ENCODE data around the gene ZFHX3.

The ZFHX3 gene

DNA sequence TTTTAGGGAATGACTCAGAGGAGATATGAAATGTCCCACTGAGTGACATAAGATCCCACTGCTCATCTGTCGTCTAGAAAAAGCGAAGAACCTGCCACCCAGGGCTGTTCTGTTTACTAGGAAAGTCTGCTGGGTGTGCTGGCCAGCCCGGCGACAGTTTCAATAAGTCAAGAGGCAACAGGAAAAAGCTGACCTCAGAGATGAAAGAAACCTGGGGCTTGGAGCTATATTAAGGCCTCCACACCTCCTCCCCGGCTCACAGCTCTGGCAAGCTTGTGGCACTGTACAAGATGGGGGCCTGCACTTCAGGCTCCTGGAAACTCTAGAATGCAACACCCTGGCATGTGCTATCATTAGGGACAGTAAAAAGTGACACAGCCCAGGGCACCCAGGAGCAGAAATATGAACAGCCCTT lies 10.6 kb downstream of the ZFHX3 start:
- no peak for DNase-seq

DNA sequence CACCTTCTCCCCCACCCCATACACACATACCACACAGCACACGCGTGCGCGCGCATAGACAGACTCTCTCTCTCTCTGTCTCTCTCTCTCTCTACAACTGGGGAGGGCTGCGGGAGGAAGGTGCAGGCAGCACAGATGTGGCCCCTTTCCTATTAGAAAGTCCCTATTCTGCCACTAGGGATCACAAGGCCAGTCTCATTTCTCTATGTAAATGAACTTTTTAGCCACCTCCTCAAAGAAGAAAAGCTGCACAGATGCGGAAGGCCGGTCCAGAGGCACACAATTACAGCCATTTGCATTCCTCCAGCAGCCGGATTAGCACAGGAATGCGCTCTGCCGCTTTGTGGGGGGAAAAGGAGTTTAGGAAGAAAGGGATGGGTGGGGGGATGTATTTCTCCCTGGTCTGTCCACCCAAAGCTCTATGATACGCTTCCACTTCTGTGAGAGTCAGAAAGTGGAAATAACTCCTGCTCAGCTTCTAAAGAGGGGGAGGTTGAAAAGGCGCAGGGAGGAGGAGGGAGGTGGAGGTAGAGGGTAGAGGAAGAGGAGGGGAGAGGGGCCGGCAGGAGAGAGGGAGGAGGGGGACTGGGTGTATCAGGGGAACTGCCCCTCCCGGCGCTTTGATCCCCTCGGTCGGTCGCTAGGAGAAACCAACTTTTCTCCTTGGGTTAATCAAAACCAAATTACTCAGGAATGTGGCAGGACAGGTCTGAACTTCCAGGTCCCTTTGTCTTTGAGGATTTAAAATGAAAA lies 11.7 kb downstream of the ZFHX3 start:
- no peak for DNase-seq

GRCh38 chr16:73034374-73034773 lies 13.6 kb downstream of the ZFHX3 start:
- no peak for DNase-seq

- no peak for DNase-seq
Observed at GRCh38 chr16:73033271-73033998, 14.5 kb downstream of the ZFHX3 start.

DNA sequence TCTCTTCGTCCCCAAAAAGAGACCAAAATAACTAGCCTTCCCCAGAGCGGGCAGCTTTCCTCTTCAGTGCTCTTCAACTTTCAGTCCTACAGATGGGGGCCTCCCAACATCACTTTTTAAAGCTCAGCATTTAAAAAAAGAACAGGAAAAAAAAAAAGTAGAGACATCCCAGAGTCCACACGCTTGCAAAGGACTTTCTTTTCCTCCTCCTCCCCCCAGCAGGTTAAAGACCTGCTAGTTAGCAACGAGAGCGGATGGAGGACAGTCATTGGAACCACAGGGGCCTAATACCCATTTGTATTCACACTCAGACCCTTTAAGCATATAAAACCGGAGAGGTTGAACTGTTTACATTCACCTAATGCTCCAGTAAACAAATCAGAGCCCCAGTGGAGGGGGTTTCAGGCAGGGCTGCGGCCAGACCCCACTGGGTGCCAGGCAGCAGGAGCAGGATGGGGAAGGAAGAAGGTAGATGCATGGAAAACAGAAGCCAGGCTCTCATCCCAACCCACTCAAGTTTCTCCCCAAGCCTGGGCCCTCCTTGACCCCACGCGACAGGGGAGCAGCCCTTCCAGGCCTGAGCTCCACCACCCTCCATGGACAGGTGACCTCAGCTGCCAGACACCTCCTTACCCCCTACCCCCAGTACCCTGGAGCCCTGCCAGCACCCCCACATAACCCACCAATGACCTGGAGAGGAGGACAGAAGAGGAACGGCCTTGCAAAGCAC lies 15.2 kb downstream of the ZFHX3 start:
- DNase-seq: no peak

GRCh38 chr16:73031984-73032383 lies 15.9 kb downstream of the ZFHX3 start:
- no peak for DNase-seq

DNA sequence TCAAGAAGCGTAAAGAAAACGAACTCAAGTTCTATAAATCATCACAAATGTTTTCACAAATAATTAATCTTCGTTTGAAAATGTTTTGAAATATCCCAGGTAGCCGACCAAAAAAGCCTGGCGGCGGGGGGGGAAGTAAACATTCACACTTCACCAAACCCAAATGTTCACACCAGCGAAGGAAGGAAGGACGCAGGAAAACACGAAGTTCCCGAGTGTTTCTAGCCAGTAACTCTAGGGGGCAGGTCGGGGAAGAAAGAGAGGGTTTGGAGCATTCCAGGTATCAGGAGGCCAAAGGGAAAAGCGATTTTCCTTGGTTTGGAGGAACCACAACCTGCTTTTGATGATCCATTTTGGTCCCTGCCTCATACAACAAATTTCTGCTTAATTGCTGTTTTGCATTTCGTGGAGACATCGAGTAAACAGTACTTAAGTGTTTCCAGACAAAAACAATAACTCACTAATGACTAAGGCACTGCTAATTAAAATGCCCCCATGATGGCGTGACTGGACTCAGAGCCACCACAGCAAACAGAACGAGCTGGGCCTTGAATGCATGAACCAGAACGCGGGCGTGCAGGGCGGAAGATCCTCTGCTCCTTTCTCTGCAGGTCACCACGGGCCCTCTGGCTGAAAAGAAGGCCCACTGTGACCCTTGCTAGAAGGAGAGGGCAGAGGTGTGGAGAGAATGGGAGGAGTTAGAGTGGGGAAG lies 16.6 kb downstream of the ZFHX3 start:
- DNase-seq: no peak

GRCh38 chr16:73028721-73029361 lies 19.1 kb downstream of the ZFHX3 start:
- DNase-seq: no peak

DNA sequence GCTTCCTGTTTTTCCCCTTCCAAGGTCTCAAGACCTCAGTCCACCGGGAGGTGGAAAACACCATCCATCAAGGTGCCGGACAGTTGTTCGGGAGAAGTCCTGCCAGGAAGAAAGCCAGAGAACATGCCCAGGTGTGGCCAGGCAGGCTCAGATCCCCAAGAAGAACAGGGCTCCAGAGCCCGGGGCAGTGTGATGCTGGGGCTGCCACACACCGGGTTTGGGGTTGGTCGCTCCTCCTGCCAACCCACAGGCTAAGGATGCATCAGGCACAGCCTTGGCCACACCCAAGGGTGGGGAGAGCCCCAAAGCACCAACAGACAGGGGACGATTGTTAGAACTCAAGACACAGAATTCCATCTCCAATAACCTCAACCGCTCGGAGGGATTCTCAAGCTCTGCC lies 19.7 kb downstream of the ZFHX3 start:
- no peak for DNase-seq

DNA sequence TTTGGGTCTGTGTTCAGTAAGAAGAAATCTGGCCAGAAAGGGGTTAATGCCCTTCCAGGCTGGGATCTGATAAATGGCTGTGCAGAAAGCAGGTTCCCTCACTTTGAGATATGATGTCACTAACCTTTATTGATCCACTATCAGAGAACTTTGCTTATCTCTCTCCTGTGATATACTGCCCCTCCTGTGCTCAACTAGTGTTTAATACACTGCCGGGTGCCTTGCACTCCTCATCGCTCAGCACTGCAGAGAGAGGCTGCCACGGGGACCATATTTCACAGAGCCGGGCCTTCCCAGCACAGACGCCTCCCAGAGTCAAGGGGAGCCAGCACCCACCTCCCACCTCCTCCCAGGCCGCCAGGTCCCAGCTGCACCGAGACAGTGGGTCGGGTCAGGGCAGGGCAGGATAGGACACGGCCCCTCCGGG lies 20.2 kb downstream of the ZFHX3 start:
- DNase-seq: no peak

DNA sequence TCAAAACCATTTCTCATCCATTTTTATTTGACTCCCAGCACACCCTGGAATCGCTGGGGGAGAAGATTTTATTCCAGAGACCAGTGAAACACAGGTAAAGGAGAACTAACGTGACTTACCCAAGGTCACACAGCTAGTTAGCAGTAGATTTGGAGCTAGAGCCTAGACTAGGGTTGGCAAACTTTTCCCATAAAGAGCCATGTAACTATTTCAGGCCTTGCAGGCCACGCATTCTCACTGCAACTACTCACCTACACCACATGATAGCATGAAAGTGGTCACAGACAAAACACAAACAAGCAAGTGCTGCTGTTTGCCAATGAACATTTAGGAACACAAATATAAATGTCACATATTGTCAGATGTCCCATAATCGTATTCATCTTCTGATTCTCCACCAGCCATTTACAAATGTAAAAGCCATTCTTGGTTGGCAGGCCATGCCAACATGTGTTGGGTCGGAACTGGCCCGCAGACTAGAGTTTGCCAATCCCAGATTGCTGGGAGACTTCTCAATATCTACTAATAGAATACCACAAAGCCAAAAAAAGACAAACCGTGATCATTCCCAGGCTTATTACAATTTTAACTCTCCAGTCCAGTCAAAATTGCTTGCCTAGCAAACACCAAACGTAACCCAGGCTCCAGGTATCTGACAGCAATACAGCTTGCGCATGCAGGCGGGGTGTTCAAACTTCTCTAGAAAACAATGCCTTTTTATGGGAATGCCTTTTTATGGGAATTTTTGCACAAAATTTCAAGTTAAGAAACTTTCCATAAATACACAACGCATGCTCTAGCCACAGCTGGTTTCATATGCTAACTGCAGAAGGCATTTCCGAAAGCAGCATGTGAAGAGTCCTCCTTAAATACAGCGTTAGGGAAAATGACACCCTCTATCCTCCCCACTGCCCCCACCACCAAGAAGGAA lies 20.9 kb downstream of the ZFHX3 start:
- DNase-seq: no peak

DNA sequence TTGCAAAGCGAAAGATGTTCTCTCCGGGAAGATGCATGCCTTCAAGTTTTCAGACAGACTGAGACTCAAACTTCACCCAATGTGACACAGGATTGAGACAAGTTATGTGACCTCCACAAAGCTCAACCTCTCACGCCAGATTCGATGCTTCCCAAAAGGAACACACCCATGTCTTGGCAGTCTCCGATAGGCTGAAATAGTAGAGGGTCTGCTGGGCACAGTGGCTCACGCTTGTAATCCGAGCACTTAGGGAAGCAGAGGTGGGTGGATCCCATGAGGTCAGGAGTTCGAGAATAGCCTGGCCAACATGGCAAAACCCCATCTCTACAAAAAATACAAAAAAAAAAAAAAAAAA lies 22.1 kb downstream of the ZFHX3 start:
- no peak for DNase-seq

- DNase-seq: no peak
Observed at GRCh38 chr16:73025151-73025855, 22.6 kb downstream of the ZFHX3 start.

GRCh38 chr16:73024571-73025105 lies 23.3 kb downstream of the ZFHX3 start:
- DNase-seq: no peak

- no peak for DNase-seq
Observed at GRCh38 chr16:73023752-73024570, 24.0 kb downstream of the ZFHX3 start.

GRCh38 chr16:73023320-73023719 lies 24.6 kb downstream of the ZFHX3 start:
- DNase-seq: no peak

GRCh38 chr16:73022534-73022933 lies 25.4 kb downstream of the ZFHX3 start:
- DNase-seq: no peak

DNA sequence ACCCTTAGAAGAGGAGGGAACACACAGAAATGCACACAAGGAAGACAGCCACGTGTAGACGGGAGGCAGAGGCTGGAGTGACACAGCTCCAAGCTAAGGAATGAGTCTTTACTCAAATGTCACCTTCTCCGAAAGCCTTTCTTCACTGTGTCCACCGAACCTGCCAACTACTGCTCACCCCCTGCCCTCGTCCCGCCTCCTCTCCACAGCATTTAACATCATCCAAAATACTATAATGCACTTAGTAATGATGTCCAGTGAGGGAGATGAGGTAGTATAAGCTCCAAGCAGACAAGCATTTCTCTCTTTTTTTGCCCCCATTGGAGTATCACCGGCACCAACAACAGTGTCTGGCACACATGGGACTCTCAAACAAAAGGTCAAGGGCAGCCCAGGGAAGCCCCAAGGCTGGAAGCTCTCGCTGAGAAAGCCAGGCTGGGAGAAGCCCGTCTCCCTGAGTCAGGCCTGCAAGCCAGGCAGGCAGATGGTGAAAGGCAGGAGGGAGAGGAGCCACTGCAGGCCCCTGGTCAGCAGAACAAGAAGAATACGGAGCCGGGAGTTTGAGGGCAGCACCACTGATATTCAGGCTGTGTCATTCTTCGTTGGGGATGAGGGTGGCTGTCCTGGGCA lies 25.9 kb downstream of the ZFHX3 start:
- DNase-seq: no peak

DNA sequence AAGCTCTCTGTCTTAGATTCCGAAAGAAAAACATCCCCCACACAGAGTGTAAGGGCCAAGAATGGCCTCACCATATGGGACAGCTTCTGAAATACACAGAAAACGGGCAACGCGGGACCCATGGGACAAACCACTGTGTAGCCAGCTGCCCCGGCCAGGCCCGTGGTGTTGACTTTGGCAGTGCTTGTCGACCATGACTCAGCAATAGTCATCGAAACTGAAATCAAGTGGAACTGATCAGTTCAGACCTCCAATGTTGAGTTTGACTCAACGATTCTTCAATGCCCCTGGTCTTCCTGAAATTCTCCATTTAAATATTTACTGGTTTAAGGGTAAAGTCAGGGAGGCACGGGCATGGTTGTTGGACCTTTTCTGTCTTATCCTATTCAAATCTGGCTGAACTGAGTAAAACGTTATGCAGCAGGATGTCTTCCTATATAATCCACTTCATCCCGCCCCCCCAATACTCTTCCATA lies 27.5 kb downstream of the ZFHX3 start:
- DNase-seq: peak; percentile 56

All from GOT3 (cell line).